Measurements from ENCODE around the gene TMEM39A.

TMEM39A gene

DNA sequence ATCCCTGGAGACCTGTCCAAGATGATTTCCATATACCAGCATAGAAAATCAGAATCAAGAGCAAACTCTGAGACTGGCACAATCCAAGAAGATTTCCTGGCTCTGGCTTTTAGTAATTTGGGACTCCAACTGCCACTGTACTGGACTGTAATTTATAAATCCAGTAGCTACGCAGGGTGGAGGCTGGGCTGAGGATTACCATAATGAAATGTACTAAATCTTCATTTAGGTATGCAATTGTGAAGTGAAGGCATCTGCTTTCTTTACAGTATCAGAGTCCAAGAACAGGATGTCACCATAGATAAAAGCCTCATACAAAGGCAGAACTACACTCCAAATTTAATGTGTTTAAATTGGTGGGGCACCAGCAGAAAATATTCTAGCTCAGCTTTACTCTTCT is 46.5 kb downstream of the TMEM39A start:
- H3K4me3 ChIP-seq (replicated peaks; ENCODE audit: insufficient read depth, low read length), result no peak overlapping the region
- no peak for TF ChIP-seq POLR2AphosphoS5 (IDR thresholded peaks at IDR 0.05; ENCODE audit: low read depth)
- no peak for TF ChIP-seq GABPA (IDR thresholded peaks at IDR 0.05; ENCODE audit: low read depth)
- TF ChIP-seq, protein P1, sequence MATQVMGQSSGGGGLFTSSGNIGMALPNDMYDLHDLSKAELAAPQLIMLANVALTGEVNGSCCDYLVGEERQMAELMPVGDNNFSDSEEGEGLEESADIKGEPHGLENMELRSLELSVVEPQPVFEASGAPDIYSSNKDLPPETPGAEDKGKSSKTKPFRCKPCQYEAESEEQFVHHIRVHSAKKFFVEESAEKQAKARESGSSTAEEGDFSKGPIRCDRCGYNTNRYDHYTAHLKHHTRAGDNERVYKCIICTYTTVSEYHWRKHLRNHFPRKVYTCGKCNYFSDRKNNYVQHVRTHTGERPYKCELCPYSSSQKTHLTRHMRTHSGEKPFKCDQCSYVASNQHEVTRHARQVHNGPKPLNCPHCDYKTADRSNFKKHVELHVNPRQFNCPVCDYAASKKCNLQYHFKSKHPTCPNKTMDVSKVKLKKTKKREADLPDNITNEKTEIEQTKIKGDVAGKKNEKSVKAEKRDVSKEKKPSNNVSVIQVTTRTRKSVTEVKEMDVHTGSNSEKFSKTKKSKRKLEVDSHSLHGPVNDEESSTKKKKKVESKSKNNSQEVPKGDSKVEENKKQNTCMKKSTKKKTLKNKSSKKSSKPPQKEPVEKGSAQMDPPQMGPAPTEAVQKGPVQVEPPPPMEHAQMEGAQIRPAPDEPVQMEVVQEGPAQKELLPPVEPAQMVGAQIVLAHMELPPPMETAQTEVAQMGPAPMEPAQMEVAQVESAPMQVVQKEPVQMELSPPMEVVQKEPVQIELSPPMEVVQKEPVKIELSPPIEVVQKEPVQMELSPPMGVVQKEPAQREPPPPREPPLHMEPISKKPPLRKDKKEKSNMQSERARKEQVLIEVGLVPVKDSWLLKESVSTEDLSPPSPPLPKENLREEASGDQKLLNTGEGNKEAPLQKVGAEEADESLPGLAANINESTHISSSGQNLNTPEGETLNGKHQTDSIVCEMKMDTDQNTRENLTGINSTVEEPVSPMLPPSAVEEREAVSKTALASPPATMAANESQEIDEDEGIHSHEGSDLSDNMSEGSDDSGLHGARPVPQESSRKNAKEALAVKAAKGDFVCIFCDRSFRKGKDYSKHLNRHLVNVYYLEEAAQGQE (IDR thresholded peaks at IDR 0.05; ENCODE audit: insufficient replicate concordance, low read depth), result no peak
- TF ChIP-seq, protein P2, sequence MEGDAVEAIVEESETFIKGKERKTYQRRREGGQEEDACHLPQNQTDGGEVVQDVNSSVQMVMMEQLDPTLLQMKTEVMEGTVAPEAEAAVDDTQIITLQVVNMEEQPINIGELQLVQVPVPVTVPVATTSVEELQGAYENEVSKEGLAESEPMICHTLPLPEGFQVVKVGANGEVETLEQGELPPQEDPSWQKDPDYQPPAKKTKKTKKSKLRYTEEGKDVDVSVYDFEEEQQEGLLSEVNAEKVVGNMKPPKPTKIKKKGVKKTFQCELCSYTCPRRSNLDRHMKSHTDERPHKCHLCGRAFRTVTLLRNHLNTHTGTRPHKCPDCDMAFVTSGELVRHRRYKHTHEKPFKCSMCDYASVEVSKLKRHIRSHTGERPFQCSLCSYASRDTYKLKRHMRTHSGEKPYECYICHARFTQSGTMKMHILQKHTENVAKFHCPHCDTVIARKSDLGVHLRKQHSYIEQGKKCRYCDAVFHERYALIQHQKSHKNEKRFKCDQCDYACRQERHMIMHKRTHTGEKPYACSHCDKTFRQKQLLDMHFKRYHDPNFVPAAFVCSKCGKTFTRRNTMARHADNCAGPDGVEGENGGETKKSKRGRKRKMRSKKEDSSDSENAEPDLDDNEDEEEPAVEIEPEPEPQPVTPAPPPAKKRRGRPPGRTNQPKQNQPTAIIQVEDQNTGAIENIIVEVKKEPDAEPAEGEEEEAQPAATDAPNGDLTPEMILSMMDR (IDR thresholded peaks at IDR 0.05; ENCODE audit: insufficient read depth, low read length), result no peak
- no peak for TF ChIP-seq SPI1 (IDR thresholded peaks at IDR 0.05; ENCODE audit: borderline replicate concordance, low read depth)
- H3K27me3 ChIP-seq (ENCODE audit: insufficient read depth, poor library complexity, severe bottlenecking), result no peaks in the 10 kb centered on the region
- no peak overlapping the region for H3K27ac ChIP-seq (replicated peaks)
- no peak for DNase-seq (ENCODE audit: low read depth in 1 of 2, low spot score in 1 of 2)

DNA sequence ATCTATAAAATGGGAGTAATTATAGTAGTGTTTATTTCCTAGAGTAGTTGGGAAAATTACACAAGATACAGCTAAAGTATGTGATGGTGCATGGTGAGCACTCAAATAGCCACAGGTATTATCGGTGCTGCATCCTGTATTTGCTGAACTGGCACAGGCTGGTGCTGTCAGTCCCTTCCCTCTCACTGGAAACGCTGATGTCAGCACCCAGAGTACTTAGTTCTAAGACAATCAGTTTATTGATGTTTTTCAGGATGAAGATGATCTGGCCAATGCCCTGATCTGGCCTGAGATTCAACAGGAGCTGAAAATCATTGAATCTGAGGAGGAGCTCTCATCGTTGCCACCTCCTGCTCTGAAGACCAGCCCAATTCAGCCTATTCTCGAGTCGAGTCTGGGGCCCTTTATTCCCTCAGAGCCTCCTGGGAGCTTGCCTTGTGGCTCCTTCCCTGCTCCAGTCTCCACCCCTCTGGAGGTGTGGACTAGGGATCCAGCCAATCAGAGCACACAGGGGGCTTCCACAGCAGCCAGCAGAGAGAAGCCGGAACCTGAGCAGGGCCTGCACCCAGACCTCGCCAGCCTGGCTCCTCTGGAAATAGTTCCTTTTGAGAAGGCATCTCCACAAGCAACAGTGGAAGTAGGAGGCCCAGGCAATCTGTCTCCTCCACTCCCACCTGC is 49.7 kb downstream of the TMEM39A start:
- no peak for DNase-seq (ENCODE audit: low read depth in 1 of 2, low spot score in 1 of 2)
- no peak for TF ChIP-seq SPI1 (IDR thresholded peaks at IDR 0.05; ENCODE audit: borderline replicate concordance, low read depth)
- TF ChIP-seq, protein P1 (IDR thresholded peaks at IDR 0.05; ENCODE audit: insufficient replicate concordance, low read depth), result no peak
- TF ChIP-seq, protein P2 (IDR thresholded peaks at IDR 0.05; ENCODE audit: insufficient read depth, low read length), result no peak
- no peak for TF ChIP-seq POLR2AphosphoS5 (IDR thresholded peaks at IDR 0.05; ENCODE audit: low read depth)
- no peak for TF ChIP-seq GABPA (IDR thresholded peaks at IDR 0.05; ENCODE audit: low read depth)
- Histone ChIP-seq H3K27ac (replicated peaks) (no peak overlapping the region), H3K4me3 (replicated peaks; ENCODE audit: insufficient read depth, low read length) (no peak overlapping the region), H3K27me3 (ENCODE audit: insufficient read depth, poor library complexity, severe bottlenecking) (no peaks in the 10 kb centered on the region)

DNA sequence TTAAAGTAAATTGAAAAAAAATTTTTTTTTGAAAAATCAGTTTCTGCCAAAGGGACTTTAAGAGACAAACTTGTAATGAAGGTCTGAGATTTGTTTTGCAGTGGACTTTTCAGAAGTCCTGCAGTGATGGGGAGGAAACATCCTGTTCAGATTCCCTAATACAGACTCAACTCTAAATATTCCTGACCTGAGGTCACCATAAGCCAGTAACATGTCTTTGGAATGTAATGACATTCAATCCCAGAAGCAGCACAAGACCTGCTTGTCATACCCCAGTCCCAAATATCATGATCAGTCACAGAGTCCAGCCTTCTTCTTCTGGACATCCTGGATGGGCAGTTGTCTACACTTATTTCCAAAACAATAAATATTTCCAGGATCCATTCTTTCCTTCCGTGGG is 53.6 kb downstream of the TMEM39A start:
- H3K4me3 ChIP-seq (replicated peaks; ENCODE audit: insufficient read depth, low read length), result no peak overlapping the region
- no peak for DNase-seq (ENCODE audit: low read depth in 1 of 2, low spot score in 1 of 2)
- no peaks in the 10 kb centered on the region for H3K27me3 ChIP-seq (ENCODE audit: insufficient read depth, poor library complexity, severe bottlenecking)
- TF ChIP-seq POLR2AphosphoS5 (IDR thresholded peaks at IDR 0.05; ENCODE audit: low read depth) (no peak), GABPA (IDR thresholded peaks at IDR 0.05; ENCODE audit: low read depth) (no peak), SPI1 (IDR thresholded peaks at IDR 0.05; ENCODE audit: borderline replicate concordance, low read depth) (no peak)
- TF ChIP-seq, protein P1 (IDR thresholded peaks at IDR 0.05; ENCODE audit: insufficient replicate concordance, low read depth), result no peak
- TF ChIP-seq, protein P2 (IDR thresholded peaks at IDR 0.05; ENCODE audit: insufficient read depth, low read length), result no peak
- no peak overlapping the region for H3K27ac ChIP-seq (replicated peaks)
